ENCODE results near the gene CHN1.

The CHN1 gene

GRCh38 chr2:174859563-174860169 is 145.5 kb downstream of the CHN1 start:
- no peak for FAIRE-seq

DNA sequence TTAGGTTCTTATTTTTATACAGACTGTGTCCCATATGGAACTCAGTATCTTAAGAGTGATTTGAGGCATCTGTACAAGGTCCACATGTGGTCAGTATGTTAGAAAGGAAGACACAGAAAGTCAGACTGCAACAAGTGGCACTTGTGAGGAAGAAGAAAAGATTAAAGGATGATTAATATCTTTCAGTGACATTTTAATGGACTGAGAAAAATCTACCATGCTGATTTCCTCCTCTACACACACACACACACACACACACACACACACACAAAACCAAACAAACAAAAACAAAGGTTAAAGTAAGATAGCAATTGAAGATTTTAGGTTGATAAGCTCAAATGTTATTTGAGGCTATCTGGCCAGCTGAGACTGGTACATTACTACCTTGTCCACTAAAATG is 146.4 kb downstream of the CHN1 start:
- FAIRE-seq: no peak

DNA sequence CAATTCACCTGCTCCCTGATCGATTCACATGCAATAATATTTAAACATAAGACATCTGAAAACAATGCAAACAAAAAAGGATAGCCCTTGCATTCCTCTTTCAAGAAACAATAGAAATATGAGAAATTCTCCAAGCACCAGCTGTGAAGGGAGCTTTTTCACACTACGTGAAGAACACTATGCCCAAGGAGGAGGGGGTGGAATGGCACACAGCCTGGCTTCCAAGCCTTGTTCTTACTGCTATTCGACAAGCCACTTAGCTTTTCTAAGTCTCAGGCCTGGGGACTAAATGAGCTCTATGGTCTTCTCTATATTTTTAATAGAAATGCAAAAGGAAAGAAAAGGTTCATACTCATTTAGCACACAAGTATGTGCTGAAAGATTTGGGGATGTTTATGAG is 148.7 kb downstream of the CHN1 start:
- no peak for FAIRE-seq

DNA sequence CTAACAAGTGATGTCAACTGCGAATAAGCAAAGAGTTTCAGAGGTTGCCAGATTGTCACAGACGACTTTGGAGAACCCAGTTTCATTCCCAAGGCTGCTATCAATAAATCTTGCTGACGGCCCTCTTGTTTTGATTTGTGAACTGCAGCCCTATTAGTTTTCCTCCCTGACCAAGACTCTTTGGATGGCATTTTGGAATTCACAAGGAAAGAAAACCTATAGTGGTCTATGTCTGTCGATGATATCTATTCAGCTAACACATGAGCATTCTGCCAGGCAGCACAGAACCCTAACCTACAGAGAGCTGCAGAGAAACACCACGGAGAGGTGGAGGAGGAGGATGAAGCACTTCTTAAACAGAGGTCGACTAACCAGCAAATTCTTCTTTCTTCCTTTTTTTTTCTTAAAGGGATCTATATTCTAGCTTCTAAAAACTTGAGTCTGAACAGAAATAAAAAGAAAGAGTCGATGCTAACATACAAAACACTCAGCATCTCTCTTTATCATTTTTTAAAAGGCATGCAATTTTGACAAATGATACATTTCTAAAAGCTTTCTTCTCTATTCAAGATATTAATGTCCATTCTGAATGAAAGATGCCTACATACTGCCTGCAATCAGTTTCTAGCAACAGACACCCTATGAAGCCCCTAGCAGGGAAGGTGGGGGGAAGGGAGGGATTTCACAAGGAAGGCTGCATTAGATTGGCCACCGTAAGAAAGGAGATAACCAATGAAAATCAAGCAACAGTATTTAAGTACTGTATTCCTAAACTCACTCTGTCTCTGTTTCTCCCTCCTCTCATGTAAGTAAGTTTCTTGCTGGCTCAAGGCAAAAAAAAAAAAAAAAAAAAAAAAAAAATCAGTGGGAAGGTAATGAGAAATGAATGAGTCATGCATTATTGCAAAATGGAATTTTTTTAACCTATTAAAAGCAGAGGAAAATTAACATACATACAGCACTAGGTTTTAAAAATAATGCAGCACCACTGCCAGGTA is 157.9 kb downstream of the CHN1 start:
- FAIRE-seq: no peak

GRCh38 chr2:174846218-174846617 is 159.0 kb downstream of the CHN1 start:
- no peak for FAIRE-seq

- no peak for FAIRE-seq
Measured at GRCh38 chr2:174844295-174844708, 160.9 kb downstream of the CHN1 start.

- FAIRE-seq: no peak
Measured at GRCh38 chr2:174842496-174842895, 162.7 kb downstream of the CHN1 start.

GRCh38 chr2:174841936-174842335 is 163.2 kb downstream of the CHN1 start:
- no peak for FAIRE-seq

DNA sequence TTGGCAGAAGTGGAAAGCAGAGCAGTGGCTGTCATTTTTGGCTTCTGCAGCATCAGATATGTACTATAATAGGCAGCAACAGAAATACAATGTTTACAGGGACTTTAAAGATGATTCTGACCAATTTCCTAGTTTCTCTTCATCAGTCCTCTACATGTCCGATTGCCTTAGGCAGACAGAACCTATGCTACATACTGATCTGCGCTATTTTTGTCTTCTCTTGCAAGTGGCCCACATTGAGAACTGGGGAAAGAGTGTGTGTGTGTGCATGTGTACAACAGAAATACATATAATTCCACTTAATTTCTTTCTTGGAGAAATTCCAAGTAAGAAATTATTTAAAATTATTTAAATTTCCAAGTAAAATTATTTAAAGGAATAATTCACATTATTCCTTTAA is 163.8 kb downstream of the CHN1 start:
- no peak for FAIRE-seq

DNA sequence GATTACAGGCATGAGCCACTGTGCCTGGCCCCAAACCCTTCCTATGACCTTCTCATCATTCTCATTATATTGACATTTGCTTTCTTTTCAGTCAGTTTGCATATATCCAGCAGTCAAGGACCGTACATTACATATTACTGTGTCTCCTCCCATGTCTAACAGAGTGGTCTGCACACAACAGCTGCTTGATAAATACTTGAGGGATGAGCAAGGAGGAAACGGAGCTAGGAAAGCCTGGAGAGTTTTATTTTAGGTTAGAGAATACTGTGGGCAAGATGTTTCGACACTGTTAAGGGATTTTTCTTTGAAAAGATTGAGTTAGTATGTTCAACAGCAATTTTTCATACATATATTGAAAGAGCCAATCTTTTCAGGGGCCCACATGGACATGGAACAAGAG is 164.7 kb downstream of the CHN1 start:
- FAIRE-seq: no peak

DNA sequence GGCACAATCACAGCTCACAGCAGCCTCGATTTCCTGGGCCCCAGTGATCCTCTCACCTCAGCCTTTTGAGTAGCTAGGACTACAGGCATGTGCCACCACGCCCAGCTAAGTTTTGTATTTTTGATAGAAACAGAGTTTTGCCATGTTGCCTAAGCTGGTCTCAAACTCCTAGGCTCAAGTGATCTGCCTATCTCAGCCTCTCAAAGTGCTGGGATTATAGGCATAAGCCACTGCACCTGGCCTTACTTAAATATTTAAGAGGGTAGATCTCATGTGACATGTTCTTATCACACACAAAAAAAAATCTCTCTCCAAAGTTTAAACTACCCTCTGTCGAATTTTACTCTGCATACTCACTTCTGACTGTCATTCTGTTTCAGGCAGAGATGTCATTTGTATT is 165.5 kb downstream of the CHN1 start:
- no peak for FAIRE-seq

GRCh38 chr2:174836995-174837390 is 168.2 kb downstream of the CHN1 start:
- no peak for FAIRE-seq

DNA sequence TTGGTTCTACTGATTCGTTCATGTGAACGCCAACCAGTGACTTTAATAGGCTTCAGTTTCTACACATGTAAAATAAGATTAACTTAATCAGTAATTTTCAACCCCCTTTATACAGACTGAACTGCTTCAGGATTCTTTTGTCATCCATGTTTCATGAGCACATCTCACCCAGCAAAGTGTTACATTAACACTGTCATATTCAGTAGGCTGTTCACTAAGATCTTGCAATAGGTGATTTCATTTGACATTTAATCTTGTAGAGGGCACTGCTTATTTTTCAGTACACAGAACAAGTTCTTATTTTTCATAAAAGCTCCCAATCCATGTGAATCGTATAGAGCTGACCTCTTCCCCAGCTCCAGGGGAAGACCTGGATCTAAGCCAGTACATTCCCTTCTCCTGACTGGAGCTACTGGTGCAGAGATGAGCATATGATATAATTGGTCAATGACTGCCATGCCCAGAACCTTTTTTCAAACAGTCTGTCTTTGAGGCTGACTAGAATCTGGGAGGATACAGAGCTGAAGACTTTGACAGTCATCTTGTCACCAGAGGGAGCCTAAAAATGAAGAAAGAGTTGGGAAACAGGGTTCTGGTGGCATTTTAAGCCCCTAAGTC is 168.7 kb downstream of the CHN1 start:
- no peak for FAIRE-seq

GRCh38 chr2:174835797-174836255 is 169.4 kb downstream of the CHN1 start:
- FAIRE-seq: no peak

DNA sequence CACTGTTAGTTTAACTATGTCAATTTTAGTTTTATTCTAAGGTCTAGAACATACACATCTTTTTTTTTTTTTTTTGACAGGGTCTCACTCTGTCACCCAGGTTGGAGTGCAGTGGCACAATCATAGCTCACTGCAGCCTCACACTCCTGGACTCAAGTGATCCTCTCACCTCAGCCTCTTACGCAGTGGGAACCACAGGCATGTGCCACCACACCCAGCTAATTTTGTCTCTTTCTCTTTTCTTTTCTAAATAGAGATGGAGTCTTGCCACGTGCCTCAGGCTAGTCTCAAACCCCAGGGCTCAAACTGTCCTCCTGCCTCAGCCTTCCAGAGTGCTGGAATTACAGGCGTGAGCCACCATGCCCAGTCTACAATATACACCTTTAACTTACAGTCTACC is 171.4 kb downstream of the CHN1 start:
- no peak for FAIRE-seq

DNA sequence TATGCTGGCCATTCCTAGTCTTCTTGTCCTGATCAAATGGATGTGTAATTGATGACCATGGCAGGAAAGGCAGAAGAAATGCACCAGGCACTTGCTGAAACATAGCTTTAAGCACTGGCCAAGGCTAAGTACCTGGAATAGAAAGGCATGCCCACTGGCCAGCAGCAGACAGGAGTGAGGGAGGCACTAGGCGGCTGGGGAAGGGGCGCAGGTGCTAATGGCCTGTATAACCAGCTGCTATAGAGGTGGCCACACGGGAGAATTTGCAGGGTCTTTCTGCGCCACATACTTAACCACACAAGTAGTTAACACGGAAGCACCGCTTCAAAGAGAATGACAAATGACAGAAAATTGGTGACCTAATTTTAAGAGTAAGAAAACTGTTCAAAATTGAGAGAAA is 174.6 kb downstream of the CHN1 start:
- no peak for FAIRE-seq

GRCh38 chr2:174829550-174829949 is 175.6 kb downstream of the CHN1 start:
- no peak for FAIRE-seq

DNA sequence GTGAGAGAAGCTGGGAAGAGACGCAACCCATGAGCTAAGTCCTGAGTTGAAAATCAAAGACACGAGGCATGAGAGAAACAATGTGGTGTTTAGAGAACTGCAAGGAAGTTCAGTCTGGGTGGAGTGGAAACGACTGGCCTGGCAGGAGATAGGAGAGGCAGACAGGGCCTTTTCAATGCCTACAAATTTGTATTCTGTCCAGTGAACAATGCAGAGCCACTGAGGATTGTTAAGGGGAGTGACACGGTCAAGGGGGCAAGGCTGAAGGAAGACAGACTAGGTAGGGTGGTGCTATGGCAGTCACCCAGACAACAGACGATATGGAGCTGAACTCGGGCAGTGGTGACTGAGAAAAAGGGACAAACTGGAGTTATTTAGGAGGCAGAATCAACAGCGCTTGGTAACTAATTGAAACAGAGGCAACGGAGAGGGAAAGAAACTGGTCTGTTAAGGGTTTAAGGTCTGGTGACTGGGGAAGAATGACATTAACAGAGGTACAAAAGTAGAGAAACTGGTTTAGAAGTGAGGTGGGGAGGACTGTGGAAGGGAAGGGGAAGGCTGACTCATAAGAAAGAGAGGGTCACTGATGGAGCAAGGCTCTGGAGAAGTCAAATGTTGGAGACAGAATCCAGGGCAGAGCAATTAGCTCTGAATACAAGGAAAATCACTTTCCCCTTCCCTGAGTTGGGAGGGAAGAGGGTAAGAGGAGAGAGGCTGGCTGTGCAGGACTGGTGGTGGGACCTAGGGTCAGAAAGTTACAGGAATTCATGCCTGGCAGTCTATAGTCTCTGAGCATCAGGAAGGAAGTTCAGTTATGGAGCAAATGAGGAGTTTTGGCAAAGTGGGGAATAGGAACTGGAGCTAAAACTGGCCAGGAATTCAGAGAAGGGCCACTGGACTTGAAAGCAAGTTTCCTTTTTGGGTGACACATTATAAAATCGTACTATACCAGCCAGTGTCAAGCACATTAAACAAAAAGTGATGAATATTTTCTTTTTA is 177.5 kb downstream of the CHN1 start:
- FAIRE-seq: no peak

DNA sequence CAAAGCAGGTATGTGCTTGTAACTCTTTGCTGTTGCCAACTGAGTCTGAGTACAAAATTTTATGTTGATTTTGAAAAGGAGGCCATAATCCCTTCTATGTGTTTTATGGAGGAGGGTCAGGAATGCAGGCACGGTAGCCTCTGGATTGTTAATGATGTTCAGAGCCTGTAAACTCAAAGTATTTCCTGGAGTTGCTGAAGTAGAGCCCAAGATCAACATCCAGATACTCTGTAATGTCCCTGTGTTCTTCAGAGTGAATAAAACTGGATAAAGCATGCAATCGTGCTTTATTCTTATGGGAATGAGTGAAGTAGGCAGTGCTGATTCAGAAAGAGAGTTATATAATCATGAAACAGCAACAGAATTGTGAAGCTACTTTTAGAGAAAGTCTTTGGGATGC is 179.1 kb downstream of the CHN1 start:
- no peak for FAIRE-seq

GRCh38 chr2:174824068-174824467 is 181.1 kb downstream of the CHN1 start:
- no peak for FAIRE-seq

GRCh38 chr2:174821628-174822027 is 183.6 kb downstream of the CHN1 start:
- no peak for FAIRE-seq

GRCh38 chr2:174820361-174820760 is 184.8 kb downstream of the CHN1 start:
- FAIRE-seq: no peak

DNA sequence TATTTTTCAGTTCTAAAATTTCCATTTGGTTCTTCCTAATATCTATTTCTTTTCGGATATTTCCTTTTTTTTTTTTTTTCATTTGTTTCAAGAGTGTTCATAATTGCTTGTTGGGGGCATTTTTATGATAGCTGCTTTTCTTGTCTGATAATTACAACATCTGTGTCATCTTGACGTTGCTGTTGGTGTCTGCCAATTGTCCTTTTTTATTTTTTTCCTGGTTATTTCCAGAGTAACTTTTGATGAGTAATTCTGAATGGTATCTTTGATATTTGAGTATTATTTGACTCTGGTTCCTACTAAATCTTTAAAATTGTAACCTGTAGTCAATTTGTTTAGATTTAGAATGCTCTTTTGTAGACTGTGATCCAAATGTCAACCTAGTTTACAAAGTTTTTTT is 189.7 kb downstream of the CHN1 start:
- no peak for FAIRE-seq
